ENCODE measurements around the gene MYH1.

GRCh38 chr17:10523064-10523463, 4.7 kb upstream of the MYH1 start:
- TF ChIP-seq CTCF (IDR thresholded peaks at IDR 0.05; ENCODE audit: insufficient read depth, low read length), result no peak
- TF ChIP-seq SPI1 (IDR thresholded peaks at IDR 0.05; ENCODE audit: borderline replicate concordance, low read depth), result no peak
- no peak for TF ChIP-seq POLR2AphosphoS5 (IDR thresholded peaks at IDR 0.05; ENCODE audit: low read depth)
- no peak for TF ChIP-seq REST (IDR thresholded peaks at IDR 0.05; ENCODE audit: insufficient replicate concordance, low read depth)
